Panc1 (cell line): ENCODE data around the gene SIRT5. TPM values are rescaled to one million over a fixed set of nuclear protein-coding genes. Genes with fewer than 3 reads are reported as not detected.

ENCODE experiments used
- ATAC-seq: fragments of 200-7000 bp; cut with Tn5 transposase; 2 replicates; pipeline ENCODE4 v1.9.1; 2020; ENCODE audit warnings: mild to moderate bottlenecking, moderate library complexity
- BruUV-seq: library from RNA; stranded (reverse); fragments of 400-500 nt; replicated peaks from 2 replicates; lab custom pipeline; 2021; lab: Mats Ljungman, UMichigan
- CTCF ChIA-PET: fragments of 300-600 bp; sonication (Branson Sonifier 250); formaldehyde crosslinking; loops from one replicate; lab custom pipeline; 2022; ENCODE audit warnings: antibody characterized with exemption; lab: Charles Lee
- POLR2A ChIA-PET: fragments of 300-600 bp; sonication (Branson Sonifier 250); formaldehyde crosslinking; loops from one replicate; lab custom pipeline; 2022; ENCODE audit warnings: antibody characterized with exemption; lab: Charles Lee
- DNase-seq: peaks from one replicate; pipeline ENCODE4 v3.0.0-alpha.2; 2010; ENCODE audit warnings: low read depth, low spot score
- H3K27ac ChIP-seq: 2 replicates; pipeline ENCODE4 v1.5.1; 2011; ENCODE audit warnings: mild to moderate bottlenecking, low read length, inconsistent platforms
- H3K27me3 ChIP-seq: fragments of 200-500 bp; sonication (Bioruptor generic); 2 replicates; pipeline ENCODE4 v1.6.0; 2014; ENCODE audit warnings: low read length, inconsistent platforms; ENCODE audit not compliant: control insufficient read depth, insufficient read depth
- H3K36me3 ChIP-seq: fragments of 200-500 bp; sonication (Bioruptor generic); 2 replicates; pipeline ENCODE4 v1.5.1; 2014; ENCODE audit warnings: inconsistent platforms, mild to moderate bottlenecking, low read length, moderate library complexity; ENCODE audit not compliant: control insufficient read depth, insufficient read depth
- H3K4me1 ChIP-seq: 2 replicates; pipeline ENCODE4 v1.5.1; 2011; ENCODE audit warnings: inconsistent platforms, mild to moderate bottlenecking, low read length, moderate library complexity; ENCODE audit not compliant: control insufficient read depth, insufficient read depth
- H3K4me3 ChIP-seq, 2 experiments: 2 replicates each; pipeline ENCODE4 v1.5.1; 2011 to 2012; ENCODE audit warnings: low read depth in 2 of 2, low read length in 2 of 2, mild to moderate bottlenecking in 2 of 2, inconsistent platforms in 1 of 2, moderate library complexity in 1 of 2
- H3K9me3 ChIP-seq: fragments of 200-500 bp; sonication (Bioruptor generic); 2 replicates; pipeline ENCODE4 v1.5.1; 2014; ENCODE audit warnings: low read depth, mild to moderate bottlenecking, inconsistent platforms, low read length, moderate library complexity; ENCODE audit not compliant: control insufficient read depth, insufficient read depth
- POLR2AphosphoS5 ChIP-seq: IDR thresholded peaks from 2 replicates; pipeline ENCODE4 v1.6.1; 2012; ENCODE audit warnings: mild to moderate bottlenecking, low read depth, low read length, moderate library complexity
- REST ChIP-seq, 2 experiments: IDR thresholded peaks; 2 replicates each; pipeline ENCODE4 v1.6.1; 2011 to 2012; ENCODE audit warnings: low read depth in 2 of 2, control low read depth in 1 of 2, low read length in 1 of 2, mild to moderate bottlenecking in 1 of 2, moderate library complexity in 1 of 2; ENCODE audit not compliant: insufficient read depth in 1 of 2
- SIN3A ChIP-seq: IDR thresholded peaks from 2 replicates; pipeline ENCODE4 v1.6.1; 2012; ENCODE audit warnings: low read depth, mild to moderate bottlenecking, low read length, moderate library complexity, borderline replicate concordance; ENCODE audit not compliant: insufficient read depth
- TCF7L2 ChIP-seq: IDR thresholded peaks from 2 replicates; pipeline ENCODE4 v1.6.1; 2011; ENCODE audit warnings: mild to moderate bottlenecking, low read depth, low read length, inconsistent platforms
- in situ Hi-C: cut with HindIII; loops from 2 replicates; pipeline ENCODE4 v1.10.0; 2016; ENCODE audit warnings: low sequenced_read_pairs, low pct_unique_long_range_greater_than_20kb
- intact Hi-C: fragments of 100-400 bp; cut with micrococcal nuclease; formaldehyde crosslinking; loops from one replicate; pipeline ENCODE4 v1.10.0; 2022; ENCODE audit not compliant: unreplicated experiment
- total RNA-seq: library from RNA; stranded (reverse); gene quantifications from one replicate; pipeline ENCODE4 v1.2.1, GENCODE V29; 2021; ENCODE audit not compliant: unreplicated experiment
- TF ChIP-seq, protein P1 (sequence below): fragments of 450-650 bp; IDR thresholded peaks from 2 replicates; pipeline ENCODE4 v1.5.1; 2017; ENCODE audit warnings: mild to moderate bottlenecking

The SIRT5 gene
- total RNA-seq, 1 experiment from 2014 or later, result 11.0 TPM

DNA sequence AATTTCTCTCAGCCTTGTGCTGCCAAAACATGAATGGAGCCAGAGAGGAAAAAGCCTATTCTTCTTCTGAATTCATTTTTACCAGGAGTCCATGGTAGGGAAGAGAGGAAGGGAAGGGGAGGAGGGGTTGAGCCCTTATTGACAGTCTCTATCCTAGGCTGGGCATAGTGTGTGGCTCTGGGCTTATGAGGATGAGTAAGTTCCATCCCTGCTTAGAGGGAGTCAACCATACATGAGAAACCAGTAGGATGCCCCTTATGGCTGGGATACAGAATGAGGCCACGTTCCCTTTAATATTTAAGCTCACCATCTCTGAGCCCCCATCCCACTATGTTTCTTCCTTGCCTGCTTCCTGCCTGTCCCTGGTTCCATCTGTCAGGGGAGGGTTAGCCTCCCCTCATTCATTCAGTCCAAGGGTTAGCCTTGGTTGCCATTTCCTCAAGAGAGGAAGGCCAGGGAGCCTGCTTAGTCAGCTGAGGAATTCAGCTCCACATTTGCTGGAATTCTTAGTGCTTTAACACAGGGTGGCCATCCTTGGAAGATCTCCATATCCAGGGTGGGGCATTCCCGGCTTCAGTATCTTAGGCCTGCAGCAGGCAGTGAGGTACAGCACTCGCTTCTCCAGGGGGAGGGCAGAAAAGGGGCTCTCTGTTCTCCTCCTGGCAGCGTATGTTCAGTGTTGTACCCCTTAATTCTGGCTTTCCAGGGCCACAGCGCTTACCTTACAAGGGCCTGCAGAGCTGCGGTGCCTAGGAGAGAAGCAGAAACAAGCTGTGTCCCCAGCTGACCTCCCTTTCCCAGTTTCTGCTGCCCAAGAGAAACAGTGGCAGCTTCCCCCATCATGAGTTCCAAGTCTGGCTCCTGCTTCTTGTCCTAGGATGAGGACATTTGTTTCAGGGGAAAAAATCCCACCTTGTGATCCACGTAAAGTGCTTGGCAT is 12.5 kb downstream of the SIRT5 start:
- ATAC-seq (no peak), DNase-seq (no peak)
- intact Hi-C loops (no loop called here), in situ Hi-C loops (no loop called here)
- Histone ChIP-seq H3K4me3 (no peak overlapping the region), H3K36me3 (no peaks in the 10 kb centered on the region; the same call in 1 of the 2 replicates), H3K27me3 (no peaks in the 10 kb centered on the region), H3K9me3 (no peaks in the 10 kb centered on the region), H3K27ac (no peak overlapping the region), H3K4me1 (no peaks in the 10 kb centered on the region)
- ChIA-PET POLR2A (no interaction called here), CTCF (no interaction called here)
- no TSS peak for BruUV-seq
- no peak for TF ChIP-seq SIN3A
- TF ChIP-seq, protein P1, sequence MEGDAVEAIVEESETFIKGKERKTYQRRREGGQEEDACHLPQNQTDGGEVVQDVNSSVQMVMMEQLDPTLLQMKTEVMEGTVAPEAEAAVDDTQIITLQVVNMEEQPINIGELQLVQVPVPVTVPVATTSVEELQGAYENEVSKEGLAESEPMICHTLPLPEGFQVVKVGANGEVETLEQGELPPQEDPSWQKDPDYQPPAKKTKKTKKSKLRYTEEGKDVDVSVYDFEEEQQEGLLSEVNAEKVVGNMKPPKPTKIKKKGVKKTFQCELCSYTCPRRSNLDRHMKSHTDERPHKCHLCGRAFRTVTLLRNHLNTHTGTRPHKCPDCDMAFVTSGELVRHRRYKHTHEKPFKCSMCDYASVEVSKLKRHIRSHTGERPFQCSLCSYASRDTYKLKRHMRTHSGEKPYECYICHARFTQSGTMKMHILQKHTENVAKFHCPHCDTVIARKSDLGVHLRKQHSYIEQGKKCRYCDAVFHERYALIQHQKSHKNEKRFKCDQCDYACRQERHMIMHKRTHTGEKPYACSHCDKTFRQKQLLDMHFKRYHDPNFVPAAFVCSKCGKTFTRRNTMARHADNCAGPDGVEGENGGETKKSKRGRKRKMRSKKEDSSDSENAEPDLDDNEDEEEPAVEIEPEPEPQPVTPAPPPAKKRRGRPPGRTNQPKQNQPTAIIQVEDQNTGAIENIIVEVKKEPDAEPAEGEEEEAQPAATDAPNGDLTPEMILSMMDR, result no peak
- no peak for TF ChIP-seq REST (IDR thresholded peaks at IDR 0.05; ENCODE audit: insufficient read depth in 1 of 2, low read depth in 2 of 2, low read length in 1 of 2)
- no peak for TF ChIP-seq POLR2AphosphoS5
- TF ChIP-seq TCF7L2, result no peak

DNA sequence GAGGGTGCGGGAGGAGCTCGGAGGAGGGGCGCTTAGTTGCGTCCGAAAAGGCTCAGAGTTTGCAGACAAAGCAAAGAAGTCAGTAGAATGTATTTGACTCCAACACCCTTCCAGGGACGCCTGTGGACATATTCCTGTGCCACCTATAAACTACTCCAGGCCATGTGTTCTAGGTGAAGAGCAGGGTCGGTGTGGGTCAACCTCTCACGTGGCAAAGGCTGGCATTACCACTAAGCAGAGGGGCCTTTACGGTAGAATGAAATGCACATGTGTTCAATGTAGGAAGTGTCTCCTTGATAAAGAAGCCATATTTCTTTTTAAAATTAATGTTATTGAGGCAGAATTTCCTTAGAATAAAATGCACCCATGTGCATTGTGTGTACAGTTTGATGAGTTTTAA is 15.4 kb downstream of the SIRT5 start:
- H3K9me3 ChIP-seq, result no peaks in the 10 kb centered on the region
- in situ Hi-C loops, result no loop called here
- POLR2A ChIA-PET, result no interaction called here
- DNase-seq, result no peak
- ATAC-seq, result no peak
- no peak overlapping the region for H3K4me3 ChIP-seq
- intact Hi-C loops, result no loop called here
- H3K4me1 ChIP-seq, result no peaks in the 10 kb centered on the region
- TF ChIP-seq SIN3A (no peak), REST (IDR thresholded peaks at IDR 0.05; ENCODE audit: insufficient read depth in 1 of 2, low read depth in 2 of 2, low read length in 1 of 2) (no peak), POLR2AphosphoS5 (no peak), TCF7L2 (no peak)
- TF ChIP-seq, protein P1, result no peak
- no peaks in the 10 kb centered on the region for H3K27me3 ChIP-seq
- no TSS peak for BruUV-seq
- H3K27ac ChIP-seq, result no peak overlapping the region
- no peaks in the 10 kb centered on the region for H3K36me3 ChIP-seq
- CTCF ChIA-PET, result no interaction called here
